H9 (cell line): ENCODE results near the gene PXDC1. TPM values are rescaled to one million over a fixed set of nuclear protein-coding genes. Genes with fewer than 3 reads are reported as not detected.

Source experiments
- DNase-seq: peaks from one replicate; pipeline ENCODE4 v3.0.0-alpha.2; 2017
- H2AFZ ChIP-seq: one replicate; pipeline ENCODE4 v1.6.1; 2013; ENCODE audit warnings: mild to moderate bottlenecking, low read length, control low read depth, moderate library complexity
- H2AK5ac ChIP-seq: 2 replicates; pipeline ENCODE4 v1.6.1; 2013; ENCODE audit warnings: low read length, control low read depth, mixed read lengths; ENCODE audit not compliant: insufficient read length
- H2BK120ac ChIP-seq: one replicate; pipeline ENCODE4 v1.6.1; 2013; ENCODE audit warnings: low read depth, mild to moderate bottlenecking, low read length, control low read depth, inconsistent platforms; ENCODE audit not compliant: poor library complexity, severe bottlenecking
- H2BK12ac ChIP-seq: 2 replicates; pipeline ENCODE4 v1.6.1; 2013; ENCODE audit warnings: low read length, control low read depth, mixed read lengths, low read depth; ENCODE audit not compliant: insufficient read length
- H2BK15ac ChIP-seq: 2 replicates; pipeline ENCODE4 v1.6.1; 2013; ENCODE audit warnings: low read depth, low read length, control low read depth
- H2BK20ac ChIP-seq: one replicate; pipeline ENCODE4 v1.6.1; 2013; ENCODE audit warnings: low read depth, mild to moderate bottlenecking, low read length, control low read depth, inconsistent platforms; ENCODE audit not compliant: poor library complexity, severe bottlenecking
- H2BK5ac ChIP-seq: 2 replicates; pipeline ENCODE4 v1.6.1; 2013; ENCODE audit warnings: low read length, control low read depth, mixed read lengths; ENCODE audit not compliant: insufficient read length
- H3K14ac ChIP-seq: 2 replicates; pipeline ENCODE4 v1.6.1; 2013; ENCODE audit warnings: low read length, control low read depth; ENCODE audit not compliant: insufficient read depth
- H3K18ac ChIP-seq: 2 replicates; pipeline ENCODE4 v1.6.1; 2013; ENCODE audit warnings: low read depth, mild to moderate bottlenecking, mixed read lengths, low read length, control low read depth; ENCODE audit not compliant: insufficient read length
- H3K23ac ChIP-seq: 2 replicates; pipeline ENCODE4 v1.6.1; 2013; ENCODE audit warnings: low read length, control low read depth, mixed read lengths, low read depth; ENCODE audit not compliant: insufficient read length
- H3K23me2 ChIP-seq: 2 replicates; pipeline ENCODE4 v1.6.1; 2013; ENCODE audit warnings: low read depth, mild to moderate bottlenecking, mixed read lengths, low read length, control low read depth; ENCODE audit not compliant: insufficient read length, poor library complexity, severe bottlenecking
- H3K27ac ChIP-seq: 2 replicates; pipeline ENCODE4 v1.5.1; 2013; ENCODE audit warnings: low read length, control low read depth, mixed read lengths, low read depth; ENCODE audit not compliant: insufficient read length
- H3K27me3 ChIP-seq: 2 replicates; pipeline ENCODE4 v1.6.1; 2013; ENCODE audit warnings: low read length, control low read depth, inconsistent platforms; ENCODE audit not compliant: insufficient read depth
- H3K4ac ChIP-seq: 2 replicates; pipeline ENCODE4 v1.6.1; 2013; ENCODE audit warnings: low read depth, mild to moderate bottlenecking, control low read depth, inconsistent platforms, low read length, moderate library complexity
- H3K4me1 ChIP-seq: 2 replicates; pipeline ENCODE4 v1.6.1; 2013; ENCODE audit warnings: low read length, control low read depth, inconsistent platforms; ENCODE audit not compliant: insufficient read depth
- H3K4me2 ChIP-seq: 2 replicates; pipeline ENCODE4 v1.6.1; 2013; ENCODE audit warnings: low read length, control low read depth, mixed read lengths; ENCODE audit not compliant: insufficient read length, insufficient read depth
- H3K56ac ChIP-seq: 2 replicates; pipeline ENCODE4 v1.6.1; 2013; ENCODE audit warnings: low read depth, mild to moderate bottlenecking, mixed read lengths, low read length, control low read depth; ENCODE audit not compliant: insufficient read length
- H3K79me1 ChIP-seq: 2 replicates; pipeline ENCODE4 v1.6.1; 2013; ENCODE audit warnings: low read depth, mild to moderate bottlenecking, moderate library complexity, low read length, control low read depth, inconsistent platforms; ENCODE audit not compliant: insufficient read depth, poor library complexity, severe bottlenecking
- H3K79me2 ChIP-seq: 2 replicates; pipeline ENCODE4 v1.6.1; 2013; ENCODE audit warnings: low read length, control low read depth, inconsistent platforms; ENCODE audit not compliant: insufficient read depth
- H3K9ac ChIP-seq: 2 replicates; pipeline ENCODE4 v1.6.1; 2013; ENCODE audit warnings: low read length, control low read depth, mixed read lengths; ENCODE audit not compliant: insufficient read length; ENCODE audit errors: extremely low read depth
- H3K9me3 ChIP-seq: one replicate; pipeline ENCODE4 v1.6.1; 2013; ENCODE audit warnings: low read depth, low read length, inconsistent platforms; ENCODE audit not compliant: control insufficient read depth
- H3T11ph ChIP-seq: one replicate; pipeline ENCODE4 v1.6.1; 2013; ENCODE audit warnings: mild to moderate bottlenecking, low read length, control low read depth, inconsistent platforms
- H4K20me1 ChIP-seq: one replicate; pipeline ENCODE4 v1.6.1; 2013; ENCODE audit not compliant: control insufficient read depth, insufficient read length, insufficient read depth
- H4K5ac ChIP-seq: 2 replicates; pipeline ENCODE4 v1.6.1; 2013; ENCODE audit warnings: low read depth, mild to moderate bottlenecking, mixed read lengths, low read length, control low read depth; ENCODE audit not compliant: insufficient read length
- H4K8ac ChIP-seq: replicated peaks from 2 replicates; pipeline ENCODE4 v1.6.1; 2013; ENCODE audit warnings: low read length, control low read depth, mixed read lengths, low read depth; ENCODE audit not compliant: insufficient read length
- H4K91ac ChIP-seq: 2 replicates; pipeline ENCODE4 v1.6.1; 2013; ENCODE audit warnings: low read depth, mild to moderate bottlenecking, moderate library complexity, mixed read lengths, low read length, control low read depth; ENCODE audit not compliant: insufficient read length
- H3K27ac Mint-ChIP-seq, 3 experiments: 2 replicates in 2 of 3; 3 replicates in 1 of 3; pipeline ENCODE4 v1.8.0; 2020 to 2021; ENCODE audit warnings: mixed read lengths in 3 of 3, mild to moderate bottlenecking in 1 of 3, moderate library complexity in 1 of 3
- H3K27me3 Mint-ChIP-seq: 2 replicates; pipeline ENCODE4 v1.8.0; 2021; ENCODE audit warnings: low read depth, mild to moderate bottlenecking, moderate library complexity, mixed read lengths
- H3K36me3 Mint-ChIP-seq, 3 experiments: 2 replicates in 2 of 3; 3 replicates in 1 of 3; pipeline ENCODE4 v1.8.0; 2020 to 2021; ENCODE audit warnings: low read depth in 3 of 3, mixed read lengths in 3 of 3; ENCODE audit not compliant: insufficient read depth in 1 of 3
- H3K4me1 Mint-ChIP-seq, 2 experiments: 2 replicates each; pipeline ENCODE4 v1.8.0; 2020; ENCODE audit warnings: mixed read lengths in 2 of 2
- H3K4me3 Mint-ChIP-seq, 2 experiments: 2 replicates in 1 of 2; 3 replicates in 1 of 2; pipeline ENCODE4 v1.8.0; 2020 to 2021; ENCODE audit warnings: mild to moderate bottlenecking in 2 of 2, mixed read lengths in 2 of 2, moderate library complexity in 1 of 2
- H3K9me3 Mint-ChIP-seq, 2 experiments: 2 replicates in 1 of 2; 3 replicates in 1 of 2; pipeline ENCODE4 v1.8.0; 2020; ENCODE audit warnings: mild to moderate bottlenecking in 2 of 2, mixed read lengths in 2 of 2, moderate library complexity in 1 of 2
- CTCF ChIP-seq: fragments of 200-600 bp; sonication (generic); conservative IDR thresholded peaks from 3 replicates; pipeline ENCODE4 v1.8.0; 2021; ENCODE audit warnings: antibody characterized with exemption, mild to moderate bottlenecking
- WGBS: extraction: QIAGEN DNeasy Blood & Tissue Kit; methylation state at CpG from one replicate; pipeline ENCODE4 v1.1.7; 2013; ENCODE audit warnings: missing lambda C conversion rate, low lambda C conversion rate, mixed read lengths; ENCODE audit not compliant: insufficient read length; ENCODE audit errors: extremely low coverage; 5-methylcytosine and 5-hydroxymethylcytosine counted together
- total RNA-seq: library from RNA; stranded (reverse); gene quantifications from 2 replicates; pipeline ENCODE4 v1.2.1, GENCODE V29; 2021

The PXDC1 gene
- total RNA-seq, 1 experiment from 2014 or later, result 3.1 TPM

GRCh38 chr6:3779574-3779849, 28.0 kb upstream of the PXDC1 start:
- Histone ChIP-seq H4K5ac (no peak overlapping the region), H3K23me2 (no peaks in the 10 kb centered on the region), H3K9ac (no peak overlapping the region), H2BK12ac (no peak overlapping the region), H3K56ac (no peak overlapping the region), H3K4me2 (no peak overlapping the region), H2AFZ (no peak overlapping the region), H3K27ac (no peak overlapping the region), H3K23ac (no peak overlapping the region), H2BK20ac (no peak overlapping the region), H2BK5ac (no peak overlapping the region), H2BK15ac (no peak overlapping the region), H3K9me3 (no peaks in the 10 kb centered on the region), H4K91ac (no peak overlapping the region), H3T11ph (no peak overlapping the region), H3K14ac (no peak overlapping the region), H3K18ac (no peak overlapping the region), H3K79me2 (no peaks in the 10 kb centered on the region), H3K27me3 (no peaks in the 10 kb centered on the region), H4K20me1 (no peaks in the 10 kb centered on the region), H3K4me1 (peaks cover 2% of the 10 kb centered on the region; the same call in 1 of the 2 replicates), H2BK120ac (no peak overlapping the region), H3K79me1 (no peaks in the 10 kb centered on the region), H3K4ac (no peak overlapping the region), H2AK5ac (no peak overlapping the region), H4K8ac (no peak overlapping the region)
- WGBS, result no CpG with 5 or more reads among the region's 6 CpGs
- H3K27ac Mint-ChIP-seq, result no peak overlapping the region; a peak in 1 of 7 replicates
- no peak for TF ChIP-seq CTCF
- H3K4me3 Mint-ChIP-seq, result no peak overlapping the region
- no peaks in the 10 kb centered on the region; a peak in 1 of 7 replicates for H3K36me3 Mint-ChIP-seq
- H3K9me3 Mint-ChIP-seq, result peaks cover 0 to 1% of the 10 kb centered on the region in 2 experiments; a peak in 1 of 5 replicates
- H3K4me1 Mint-ChIP-seq, result peaks cover 0 to 14% of the 10 kb centered on the region in 2 experiments; a peak in 3 of 4 replicates
- peaks cover 4% of the 10 kb centered on the region for H3K27me3 Mint-ChIP-seq
- no peak for DNase-seq
